ENCODE results near the gene E2F6.

The E2F6 gene

GRCh38 chr2:11396021-11396420, 69.9 kb downstream of the E2F6 start:
- Histone ChIP-seq H3K27me3 (ENCODE audit: control insufficient read depth, insufficient read depth, low read length, poor library complexity, severe bottlenecking) (no peaks in the 10 kb centered on the region), H3K4me1 (ENCODE audit: control insufficient read depth, insufficient read depth, low read length) (peaks cover 12% of the 10 kb centered on the region)
- WGBS, 2 experiments = 93 to 95% methylated on average over 8 of the region's 8 CpGs

GRCh38 chr2:11395389-11395788, 70.6 kb downstream of the E2F6 start:
- WGBS, 2 experiments = 82 to 86% methylated on average over 10 of the region's 11 CpGs
- Histone ChIP-seq H3K36me3 (ENCODE audit: control insufficient read depth, insufficient read depth, low read length) (no peaks in the 10 kb centered on the region), H3K4me3 (ENCODE audit: insufficient read depth, low read depth, low read length) (no peak overlapping the region), H3K4me1 (ENCODE audit: control insufficient read depth, insufficient read depth, low read length) (peaks cover 12% of the 10 kb centered on the region), H3K27me3 (ENCODE audit: control insufficient read depth, insufficient read depth, low read length, poor library complexity, severe bottlenecking) (no peaks in the 10 kb centered on the region), H3K27ac (ENCODE audit: insufficient read depth, low read depth, low read length, poor library complexity, severe bottlenecking) (no peak overlapping the region), H3K9me3 (ENCODE audit: control insufficient read depth, low read length) (no peaks in the 10 kb centered on the region)

More at GRCh38 chr2:11396021-11396420, 69.9 kb downstream of the E2F6 start:
- Histone ChIP-seq H3K27ac (ENCODE audit: insufficient read depth, low read depth, low read length, poor library complexity, severe bottlenecking) (no peak overlapping the region), H3K4me3 (ENCODE audit: insufficient read depth, low read depth, low read length) (no peak overlapping the region), H3K9me3 (ENCODE audit: control insufficient read depth, low read length) (no peaks in the 10 kb centered on the region), H3K36me3 (ENCODE audit: control insufficient read depth, insufficient read depth, low read length) (no peaks in the 10 kb centered on the region)

All from ectodermal cell (in vitro differentiated cells).